OCI-LY3 (cell line): ENCODE data around the gene SPECC1.

Experiments used
- H2AFZ ChIP-seq: fragments of 200-600, 300-600 bp; shearing (Covaris generic); 2 replicates; pipeline ENCODE4 v1.6.0; 2014; ENCODE audit warnings: antibody characterized with exemption, low read depth, low read length
- H3K27ac ChIP-seq: fragments of 200-600, 300-600 bp; sonication (generic); 2 replicates; pipeline ENCODE4 v1.5.1; 2014; ENCODE audit warnings: mild to moderate bottlenecking, low read length, moderate library complexity, mixed read lengths
- H3K27me3 ChIP-seq: fragments of 200-600, 300-600 bp; sonication (generic); 2 replicates; pipeline ENCODE4 v1.6.1; 2014; ENCODE audit warnings: low read depth, low read length, mixed read lengths
- H3K36me3 ChIP-seq: fragments of 200-600, 300-600 bp; sonication (generic); replicated peaks from 2 replicates; pipeline ENCODE3; 2014; ENCODE audit warnings: low read depth, low read length, mixed read lengths
- H3K4me1 ChIP-seq: fragments of 300-600, 200-600 bp; sonication (generic); 2 replicates; pipeline ENCODE4 v1.6.1; 2014; ENCODE audit warnings: low read length, mixed read lengths
- H3K4me2 ChIP-seq: fragments of 200-600, 300-600 bp; sonication (generic); 2 replicates; pipeline ENCODE4 v1.6.1; 2014; ENCODE audit warnings: low read length, mixed read lengths
- H3K4me3 ChIP-seq: fragments of 300-600, 200-600 bp; sonication (generic); 2 replicates; pipeline ENCODE4 v1.5.1; 2014; ENCODE audit warnings: antibody characterized with exemption, mild to moderate bottlenecking, low read length, moderate library complexity
- H3K79me2 ChIP-seq: fragments of 300-600, 200-600 bp; shearing (Covaris generic); 2 replicates; pipeline ENCODE4 v1.6.1; 2014; ENCODE audit warnings: mild to moderate bottlenecking, low read length, mixed read lengths
- H3K9ac ChIP-seq: fragments of 300-600, 200-600 bp; shearing (Covaris generic); 2 replicates; pipeline ENCODE4 v1.6.0; 2014; ENCODE audit warnings: mild to moderate bottlenecking, low read length, moderate library complexity
- H3K9me3 ChIP-seq: fragments of 200-600, 300-600 bp; shearing (Covaris generic); 2 replicates; pipeline ENCODE4 v1.6.1; 2014; ENCODE audit warnings: low read length, mixed read lengths; ENCODE audit not compliant: insufficient read depth
- H4K20me1 ChIP-seq: fragments of 200-600, 300-600 bp; sonication (generic); 2 replicates; pipeline ENCODE4 v1.6.1; 2016; ENCODE audit warnings: low read length, mixed read lengths; ENCODE audit not compliant: insufficient read depth
- EZH2phosphoT487 ChIP-seq: fragments of 200-600 bp; shearing (Covaris generic); IDR thresholded peaks from 2 replicates; pipeline ENCODE4 v1.6.1; 2018; ENCODE audit warnings: antibody characterized with exemption, mixed run types, low read depth
- TF ChIP-seq, protein P1 (sequence below): fragments of 200-600, 300-600 bp; sonication (generic); IDR thresholded peaks from 2 replicates; pipeline ENCODE4 v1.5.1; 2014; ENCODE audit warnings: antibody characterized with exemption, low read length, low read depth

SPECC1 gene

DNA sequence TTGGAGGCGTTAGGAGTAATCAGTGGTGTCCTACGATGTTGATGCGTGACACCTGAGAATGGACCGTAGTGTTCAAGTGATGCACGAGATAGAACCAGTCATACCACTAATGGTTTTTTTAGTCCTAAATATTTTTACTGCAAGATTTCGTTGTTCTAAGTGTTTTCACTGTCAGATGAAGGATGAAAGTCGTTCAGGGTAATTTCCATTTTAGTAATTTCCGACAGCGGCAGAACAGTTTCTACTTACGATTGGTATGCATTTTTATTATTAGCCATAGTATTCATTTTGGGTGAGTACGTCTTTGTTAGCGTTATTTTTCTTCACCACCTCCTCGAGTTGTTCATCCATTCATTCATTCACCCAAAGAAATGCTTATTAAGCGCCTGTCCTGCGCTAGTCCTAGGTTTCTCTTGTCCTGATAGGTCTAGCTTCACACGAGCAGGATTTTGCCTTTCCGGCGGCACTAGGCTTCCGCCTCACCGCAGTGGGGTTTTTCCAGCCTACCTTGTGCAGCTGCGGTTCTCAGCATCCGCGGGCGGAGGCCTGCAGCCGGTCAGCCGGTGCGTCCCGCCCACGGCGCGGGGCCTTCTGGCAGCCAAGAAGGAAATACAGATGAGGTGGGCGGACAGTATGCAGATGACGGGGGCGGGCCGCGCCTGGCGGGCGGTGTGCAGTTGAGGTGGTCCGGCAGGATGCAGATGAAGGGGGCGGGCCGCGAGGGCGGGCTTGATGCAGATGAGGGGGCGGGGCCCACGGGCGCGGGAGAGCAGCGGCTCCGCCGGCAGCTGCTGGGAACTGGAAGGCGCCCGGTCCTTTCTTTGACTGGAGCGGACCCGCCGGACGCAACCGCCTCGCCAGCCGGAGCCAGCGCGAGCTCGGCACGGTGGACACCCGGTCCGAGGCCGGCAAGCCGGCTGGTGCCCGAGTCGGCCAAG, 146.4 kb downstream of the SPECC1 start:
- H3K36me3 ChIP-seq, result no peaks in the 10 kb centered on the region
- no peaks in the 10 kb centered on the region for H3K79me2 ChIP-seq
- H3K4me3 ChIP-seq, result peak overlapping the region; percentile 80
- H3K9ac ChIP-seq, result peak overlapping the region; percentile 57
- TF ChIP-seq, protein P1, sequence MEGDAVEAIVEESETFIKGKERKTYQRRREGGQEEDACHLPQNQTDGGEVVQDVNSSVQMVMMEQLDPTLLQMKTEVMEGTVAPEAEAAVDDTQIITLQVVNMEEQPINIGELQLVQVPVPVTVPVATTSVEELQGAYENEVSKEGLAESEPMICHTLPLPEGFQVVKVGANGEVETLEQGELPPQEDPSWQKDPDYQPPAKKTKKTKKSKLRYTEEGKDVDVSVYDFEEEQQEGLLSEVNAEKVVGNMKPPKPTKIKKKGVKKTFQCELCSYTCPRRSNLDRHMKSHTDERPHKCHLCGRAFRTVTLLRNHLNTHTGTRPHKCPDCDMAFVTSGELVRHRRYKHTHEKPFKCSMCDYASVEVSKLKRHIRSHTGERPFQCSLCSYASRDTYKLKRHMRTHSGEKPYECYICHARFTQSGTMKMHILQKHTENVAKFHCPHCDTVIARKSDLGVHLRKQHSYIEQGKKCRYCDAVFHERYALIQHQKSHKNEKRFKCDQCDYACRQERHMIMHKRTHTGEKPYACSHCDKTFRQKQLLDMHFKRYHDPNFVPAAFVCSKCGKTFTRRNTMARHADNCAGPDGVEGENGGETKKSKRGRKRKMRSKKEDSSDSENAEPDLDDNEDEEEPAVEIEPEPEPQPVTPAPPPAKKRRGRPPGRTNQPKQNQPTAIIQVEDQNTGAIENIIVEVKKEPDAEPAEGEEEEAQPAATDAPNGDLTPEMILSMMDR, result no peak
- no peak for TF ChIP-seq EZH2phosphoT487
- peak overlapping the region; percentile 78 for H3K4me2 ChIP-seq
- H4K20me1 ChIP-seq, result no peaks in the 10 kb centered on the region
- peaks cover 14% of the 10 kb centered on the region for H3K4me1 ChIP-seq
- H2AFZ ChIP-seq, result no peak overlapping the region
- H3K9me3 ChIP-seq, result no peaks in the 10 kb centered on the region
- H3K27me3 ChIP-seq, result no peaks in the 10 kb centered on the region
- peak overlapping the region; percentile 34; the same call in 1 of the 2 replicates for H3K27ac ChIP-seq

DNA sequence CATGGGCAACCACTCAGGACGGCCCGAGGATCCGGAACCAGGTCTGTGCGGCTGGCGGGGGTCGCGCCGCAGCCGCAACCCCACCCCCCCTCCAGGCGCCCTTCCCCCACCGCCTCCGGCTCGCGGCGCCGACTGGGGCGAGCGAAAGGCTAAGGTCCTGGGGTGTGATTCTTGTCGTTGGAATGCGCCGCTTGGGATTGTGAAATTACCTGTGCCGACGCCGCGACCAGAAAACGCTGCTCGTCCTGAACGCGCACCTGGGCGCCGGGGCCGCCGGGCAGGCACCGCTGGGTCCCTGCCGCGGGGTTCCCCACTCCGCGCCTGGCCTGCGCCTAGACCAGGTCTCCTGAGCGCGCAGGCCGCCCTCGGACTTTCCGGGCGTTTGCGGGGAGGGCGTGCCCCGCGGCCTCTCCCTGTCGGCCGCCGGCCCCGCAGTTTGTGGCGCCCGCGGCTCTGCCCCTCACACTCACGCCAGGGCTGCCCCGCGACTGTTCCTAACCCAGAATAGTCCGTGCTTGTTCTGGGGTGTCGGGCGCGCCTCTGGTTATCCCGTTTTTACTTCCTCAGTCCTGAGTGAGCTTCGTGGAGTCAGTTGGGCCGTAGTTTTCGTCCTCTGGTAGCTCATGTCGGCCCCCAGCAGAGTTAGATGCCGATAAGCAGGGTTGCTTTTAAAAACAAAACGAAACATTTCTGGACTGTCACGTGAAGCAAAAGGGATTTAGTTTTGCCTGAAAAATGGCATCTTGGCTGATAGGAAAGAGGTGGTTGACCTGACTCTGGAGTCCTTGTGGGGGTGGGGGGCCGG, 147.2 kb downstream of the SPECC1 start:
- peak overlapping the region; percentile 80 for H3K4me3 ChIP-seq
- H4K20me1 ChIP-seq, result no peaks in the 10 kb centered on the region
- no peaks in the 10 kb centered on the region for H3K9me3 ChIP-seq
- no peaks in the 10 kb centered on the region for H3K79me2 ChIP-seq
- H3K9ac ChIP-seq, result peak overlapping the region; percentile 51
- H2AFZ ChIP-seq, result no peak overlapping the region
- no peak overlapping the region for H3K27ac ChIP-seq
- H3K4me1 ChIP-seq, result peaks cover 14% of the 10 kb centered on the region
- no peak for TF ChIP-seq EZH2phosphoT487
- TF ChIP-seq, protein P1, result no peak
- no peaks in the 10 kb centered on the region for H3K27me3 ChIP-seq
- no peaks in the 10 kb centered on the region for H3K36me3 ChIP-seq
- H3K4me2 ChIP-seq, result peak overlapping the region; percentile 66

DNA sequence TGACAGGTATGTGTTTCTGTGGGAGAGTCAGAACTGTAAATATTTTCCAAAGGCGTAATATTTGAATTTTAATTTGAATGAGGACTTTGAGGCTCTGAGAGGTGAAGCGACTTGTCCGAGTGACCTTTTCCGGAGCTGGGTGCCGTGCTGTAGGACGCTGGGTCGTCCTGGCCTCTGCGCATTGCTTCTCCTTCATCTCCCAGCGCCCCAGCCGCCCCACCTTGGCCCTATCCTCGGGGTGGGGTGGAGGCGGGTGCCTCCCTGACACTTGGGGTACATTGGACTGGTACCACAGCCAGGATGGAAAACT, 147.8 kb downstream of the SPECC1 start:
- no peak overlapping the region for H2AFZ ChIP-seq

More for the DNA sequence above, 147.8 kb downstream of the SPECC1 start:
- peak overlapping the region; percentile 66 for H3K4me2 ChIP-seq
- no peaks in the 10 kb centered on the region for H3K9me3 ChIP-seq
- H3K9ac ChIP-seq, result no peak overlapping the region
- H3K4me3 ChIP-seq, result peak overlapping the region; percentile 80
- H3K4me1 ChIP-seq, result peaks cover 14% of the 10 kb centered on the region
- no peaks in the 10 kb centered on the region for H3K36me3 ChIP-seq
- H3K27ac ChIP-seq, result no peak overlapping the region
- H3K79me2 ChIP-seq, result no peaks in the 10 kb centered on the region
- H3K27me3 ChIP-seq, result no peaks in the 10 kb centered on the region
- H4K20me1 ChIP-seq, result no peaks in the 10 kb centered on the region
- TF ChIP-seq EZH2phosphoT487, result no peak
- TF ChIP-seq, protein P1, result no peak
